Activated CD4-positive, alpha-beta T cell treated with anti-CD3 and anti-CD28 coated beads for 24 hours (primary cell): Measurements from ENCODE around the gene C6orf141.
"Not testable (repeated sequence)": the region's sequence is repeated elsewhere in the genome, so short reads cannot be mapped to it uniquely, and the experiment has no call there.

Experiments
- DNase-seq, 2 donors: peaks; one replicate each; pipeline ENCODE4 v3.0.0-alpha.2; 2020; ENCODE audit warnings: low read depth in 2 of 2

The C6orf141 gene

GRCh38 chr6:49576618-49577017 is 26.1 kb downstream of the C6orf141 start:
- no peak for DNase-seq

- DNase-seq: no peak
Measured at GRCh38 chr6:49579649-49580048, 29.2 kb downstream of the C6orf141 start.

GRCh38 chr6:49582529-49582928 is 32.1 kb downstream of the C6orf141 start:
- no peak for DNase-seq

GRCh38 chr6:49587262-49587661 is 36.8 kb downstream of the C6orf141 start:
- not testable (repeated sequence) for DNase-seq
